Gastroesophageal sphincter (tissue), 4 donors: ENCODE measurements around the gene CD47. TPM values are rescaled to one million over a fixed set of nuclear protein-coding genes. Genes with fewer than 3 reads are reported as not detected.

Experiments
- ATAC-seq: fragments of 150-250 bp; one replicate; pipeline ENCODE4 v1.9.1; 2016; ENCODE audit warnings: mild to moderate bottlenecking, moderate library complexity
- H3K27ac ChIP-seq, 4 donors: fragments of 200-600 bp; sonication (generic) in 3 of 4; 1 replicate in 3 of 4; 2 replicates in 1 of 4; pipeline ENCODE4 v1.5.1; 2016 to 2019
- H3K27me3 ChIP-seq: fragments of 200-600 bp; sonication (generic); one replicate; pipeline ENCODE4 v1.5.1; 2019
- H3K36me3 ChIP-seq, 2 donors: fragments of 200-600 bp; sonication (generic); one replicate each; pipeline ENCODE4 v1.5.1; 2019; ENCODE audit warnings: control low read depth in 1 of 2
- H3K4me1 ChIP-seq, 3 donors: fragments of 200-600 bp; sonication (generic); 1 replicate in 2 of 3; 2 replicates in 1 of 3; pipeline ENCODE4 v1.5.1; 2016 to 2019; ENCODE audit warnings: control low read depth in 2 of 3
- H3K4me3 ChIP-seq, 2 donors: fragments of 200-600 bp; sonication (generic); one replicate each; pipeline ENCODE4 v1.5.1; 2019; ENCODE audit warnings: mild to moderate bottlenecking in 1 of 2, moderate library complexity in 1 of 2
- H3K9me3 ChIP-seq, 3 donors: fragments of 200-600 bp; sonication (generic); one replicate each; pipeline ENCODE4 v1.5.1; 2017 to 2019; ENCODE audit warnings: control low read depth in 2 of 3
- CTCF ChIP-seq, 4 experiments: fragments of 200-600 bp in 2 of 4; fragments of 450-650 bp in 2 of 4; sonication (generic) in 1 of 4; IDR thresholded peaks; one replicate each; pipeline ENCODE4 v1.5.1; 2017 to 2019; ENCODE audit warnings: antibody characterized with exemption in 4 of 4, mild to moderate bottlenecking in 2 of 4, moderate library complexity in 2 of 4
- EP300 ChIP-seq: sonication (generic); formaldehyde crosslinking; IDR thresholded peaks from one replicate; pipeline ENCODE4 v1.6.1; 2017; ENCODE audit warnings: antibody characterized with exemption, mild to moderate bottlenecking
- POLR2A ChIP-seq, 2 donors: fragments of 450-650 bp; IDR thresholded peaks; one replicate each; pipeline ENCODE4 v1.6.1; 2017; ENCODE audit warnings: antibody characterized with exemption in 2 of 2, mild to moderate bottlenecking in 2 of 2, moderate library complexity in 1 of 2
- POLR2AphosphoS5 ChIP-seq: sonication (generic); formaldehyde crosslinking; IDR thresholded peaks from one replicate; pipeline ENCODE4 v1.6.1; 2017; ENCODE audit warnings: antibody characterized with exemption
- WGBS, 2 donors: methylation state at CpG; one replicate each; pipeline ENCODE4 v1.1.5; 2018; ENCODE audit warnings: low coverage in 1 of 2; 5-methylcytosine and 5-hydroxymethylcytosine counted together
- total RNA-seq, 4 donors: library from RNA; depleted of rRNA; stranded (reverse); fragments of >200 nt; gene quantifications; one replicate each; pipeline ENCODE4 v1.1.0, GENCODE V29; 2016

CD47 gene
- total RNA-seq, 4 donors from 2014 or later: 60.0 to 91.5 (median 76.3) TPM

- no peaks in the 10 kb centered on the region for H3K36me3 ChIP-seq
- 72 to 90% methylated on average over 7 to 8 of the region's 8 CpGs for WGBS, 2 donors
- H3K4me3 ChIP-seq: no peak overlapping the region
- H3K27me3 ChIP-seq: no peaks in the 10 kb centered on the region
- H3K9me3 ChIP-seq: no peaks in the 10 kb centered on the region
- TF ChIP-seq EP300 (no peak), POLR2AphosphoS5 (no peak), CTCF (IDR thresholded peaks at IDR 0.05) (no peak), POLR2A (IDR thresholded peaks at IDR 0.05) (no peak)
- no peak for ATAC-seq
- H3K4me1 ChIP-seq: peaks cover 0 to 8% (median 0%) of the 10 kb centered on the region in 3 donors
- H3K27ac ChIP-seq: no peak overlapping the region
Measured at GRCh38 chr3:108018552-108018951, 72.3 kb downstream of the CD47 start.

GRCh38 chr3:108017587-108017986, 73.2 kb downstream of the CD47 start:
- H3K9me3 ChIP-seq: no peaks in the 10 kb centered on the region
- H3K27me3 ChIP-seq: no peaks in the 10 kb centered on the region
- H3K27ac ChIP-seq: no peak overlapping the region
- H3K4me1 ChIP-seq: peaks cover 0 to 18% (median 0%) of the 10 kb centered on the region in 3 donors
- no peak for ATAC-seq
- WGBS, 2 donors: 77 to 80% methylated on average over 3 to 4 of the region's 4 CpGs
- H3K4me3 ChIP-seq: no peak overlapping the region
- no peak for TF ChIP-seq POLR2AphosphoS5
- no peak for TF ChIP-seq CTCF (IDR thresholded peaks at IDR 0.05)
- TF ChIP-seq POLR2A (IDR thresholded peaks at IDR 0.05): no peak
- no peak for TF ChIP-seq EP300
- no peaks in the 10 kb centered on the region for H3K36me3 ChIP-seq

- no peak for ATAC-seq
- WGBS, 2 donors: 100% methylated on average over 2 of the region's 2 CpGs; no CpG with 5 or more reads in 1 of the 2 donors
- H3K36me3 ChIP-seq: no peaks in the 10 kb centered on the region
- no peak overlapping the region for H3K4me3 ChIP-seq
- H3K27me3 ChIP-seq: no peaks in the 10 kb centered on the region
- H3K27ac ChIP-seq: no peak overlapping the region
- TF ChIP-seq EP300 (no peak), POLR2AphosphoS5 (no peak), POLR2A (IDR thresholded peaks at IDR 0.05) (no peak), CTCF (IDR thresholded peaks at IDR 0.05) (no peak)
- peaks cover 0 to 18% (median 0%) of the 10 kb centered on the region in 3 donors for H3K4me1 ChIP-seq
- H3K9me3 ChIP-seq: no peaks in the 10 kb centered on the region
Measured at GRCh38 chr3:108014943-108015342, 75.9 kb downstream of the CD47 start.

GRCh38 chr3:108013141-108014055, 77.4 kb downstream of the CD47 start:
- no peak overlapping the region for H3K4me3 ChIP-seq
- H3K27ac ChIP-seq: peak overlapping the region in 2 of 4 donors; percentile 8 to 54
- whole genome bisulfite sequencing, 2 donors: 38 to 40% methylated on average over 5 to 8 of the region's 8 CpGs
- no peaks in the 10 kb centered on the region for H3K27me3 ChIP-seq
- peaks cover 0 to 18% (median 0%) of the 10 kb centered on the region in 3 donors for H3K4me1 ChIP-seq
- TF ChIP-seq EP300 (no peak), POLR2A (IDR thresholded peaks at IDR 0.05) (no peak), POLR2AphosphoS5 (no peak), CTCF (IDR thresholded peaks at IDR 0.05) (no peak)
- no peaks in the 10 kb centered on the region for H3K36me3 ChIP-seq
- H3K9me3 ChIP-seq: no peaks in the 10 kb centered on the region
- ATAC-seq: no peak

GRCh38 chr3:108012304-108012703, 78.5 kb downstream of the CD47 start:
- Histone ChIP-seq H3K4me1 (peaks cover 0 to 20% (median 0%) of the 10 kb centered on the region in 3 donors), H3K27me3 (no peaks in the 10 kb centered on the region), H3K4me3 (no peak overlapping the region), H3K36me3 (no peaks in the 10 kb centered on the region), H3K9me3 (no peaks in the 10 kb centered on the region), H3K27ac (no peak overlapping the region)
- 86 to 95% methylated on average over 6 to 8 of the region's 8 CpGs for WGBS, 2 donors
- TF ChIP-seq POLR2A (IDR thresholded peaks at IDR 0.05) (no peak), CTCF (IDR thresholded peaks at IDR 0.05) (no peak)
- ATAC-seq: no peak
